Naive thymus-derived CD4-positive, alpha-beta T cell (primary cell): Measurements from ENCODE around the gene HOXD9. TPM values are rescaled to one million over a fixed set of nuclear protein-coding genes. Genes with fewer than 3 reads are reported as not detected.

ENCODE experiments used
- ATAC-seq: fragments of 150-1000 bp; cut with Tn5 transposase; 2 replicates; pipeline ENCODE4 v1.10.0; 2021; ENCODE audit warnings: mild to moderate bottlenecking, moderate library complexity
- CTCF ChIA-PET: fragments of 350-600 bp; sonication (Branson Sonifier 250); formaldehyde crosslinking; loops from one replicate; lab custom pipeline; 2021; ENCODE audit warnings: antibody characterized with exemption; lab: Charles Lee
- POLR2A ChIA-PET: fragments of 350-600 bp; sonication (Branson Sonifier 250); formaldehyde crosslinking; loops from one replicate; lab custom pipeline; 2021; ENCODE audit warnings: antibody characterized with exemption, inconsistent platforms; lab: Charles Lee
- DNase-seq, 9 donors: peaks; one replicate each; pipeline versions ENCODE4 v3.0.0 to v3.0.0-alpha.2; 2020 to 2022; ENCODE audit warnings: mixed read lengths in 1 of 9
- H3K27ac ChIP-seq: one replicate; pipeline ENCODE4 v1.7.0; 2013; ENCODE audit warnings: mild to moderate bottlenecking, low read depth, low read length, moderate library complexity
- H3K27me3 ChIP-seq, 2 donors: one replicate each; pipeline ENCODE4 v1.7.0; 2013; ENCODE audit warnings: low read length in 2 of 2, mild to moderate bottlenecking in 2 of 2, moderate library complexity in 2 of 2; ENCODE audit not compliant: control insufficient read depth in 2 of 2, insufficient read depth in 2 of 2
- H3K36me3 ChIP-seq, 3 experiments: 1 replicate in 2 of 3; 2 replicates in 1 of 3; pipeline ENCODE4 v1.7.0; 2013; ENCODE audit warnings: low read length in 3 of 3, mild to moderate bottlenecking in 3 of 3, moderate library complexity in 1 of 3; ENCODE audit not compliant: insufficient read depth in 3 of 3, control insufficient read depth in 2 of 3
- H3K4me1 ChIP-seq, 2 donors: one replicate each; pipeline ENCODE4 v1.7.0; 2013; ENCODE audit warnings: low read length in 2 of 2, mild to moderate bottlenecking in 2 of 2, moderate library complexity in 1 of 2; ENCODE audit not compliant: control insufficient read depth in 2 of 2, insufficient read depth in 2 of 2
- H3K4me3 ChIP-seq: 2 replicates; pipeline ENCODE4 v1.7.0; 2013; ENCODE audit warnings: mild to moderate bottlenecking, low read length
- H3K9me3 ChIP-seq, 3 experiments: 1 replicate in 2 of 3; 2 replicates in 1 of 3; pipeline ENCODE4 v1.7.0; 2013; ENCODE audit warnings: low read length in 3 of 3; ENCODE audit not compliant: control insufficient read depth in 2 of 3
- H3K27ac Mint-ChIP-seq, 9 donors: one replicate each; pipeline ENCODE4 v1.8.0; 2020 to 2022; ENCODE audit warnings: mixed read lengths in 9 of 9, mild to moderate bottlenecking in 8 of 9, moderate library complexity in 5 of 9, inconsistent platforms in 2 of 9
- H3K27me3 Mint-ChIP-seq, 5 donors: one replicate each; pipeline ENCODE4 v1.8.0; 2021 to 2022; ENCODE audit warnings: mixed read lengths in 5 of 5, mild to moderate bottlenecking in 1 of 5
- H3K36me3 Mint-ChIP-seq, 5 donors: one replicate each; pipeline ENCODE4 v1.8.0; 2020 to 2022; ENCODE audit warnings: mixed read lengths in 5 of 5, mild to moderate bottlenecking in 3 of 5, inconsistent platforms in 1 of 5
- H3K4me1 Mint-ChIP-seq, 7 donors: one replicate each; pipeline ENCODE4 v1.8.0; 2020 to 2022; ENCODE audit warnings: mixed read lengths in 7 of 7, mild to moderate bottlenecking in 3 of 7, inconsistent platforms in 1 of 7
- H3K4me3 Mint-ChIP-seq, 10 donors: one replicate each; pipeline ENCODE4 v1.8.0; 2020 to 2022; ENCODE audit warnings: mild to moderate bottlenecking in 10 of 10, mixed read lengths in 10 of 10, moderate library complexity in 6 of 10, inconsistent platforms in 2 of 10
- H3K9me3 Mint-ChIP-seq, 11 donors: one replicate each; pipeline ENCODE4 v1.8.0; 2020 to 2022; ENCODE audit warnings: mixed read lengths in 11 of 11, mild to moderate bottlenecking in 4 of 11, inconsistent platforms in 1 of 11, moderate library complexity in 1 of 11
- intact Hi-C, 2 donors: fragments of 100-400 bp; cut with micrococcal nuclease; formaldehyde crosslinking; loops; one replicate each; pipeline ENCODE4 v1.15.1; 2023
- polyA plus RNA-seq, 2 donors: library from polyadenylated mRNA; unstranded; fragments of 300-500 nt; fragmentation: Illumina TruSeq; gene quantifications; one replicate each; pipeline ENCODE4 v1.2.3, GENCODE V29; 2021
- total RNA-seq, 6 experiments: library from RNA in 5 of 6; stranded (reverse) in 5 of 6; gene quantifications; 1 replicate in 5 of 6; 2 replicates in 1 of 6; pipeline ENCODE4 v1.2.3 and lab custom pipeline; 2021 to 2026

The HOXD9 gene
- total and polyA plus RNA-seq, 7 experiments from 2014 or later, result not detected

DNA sequence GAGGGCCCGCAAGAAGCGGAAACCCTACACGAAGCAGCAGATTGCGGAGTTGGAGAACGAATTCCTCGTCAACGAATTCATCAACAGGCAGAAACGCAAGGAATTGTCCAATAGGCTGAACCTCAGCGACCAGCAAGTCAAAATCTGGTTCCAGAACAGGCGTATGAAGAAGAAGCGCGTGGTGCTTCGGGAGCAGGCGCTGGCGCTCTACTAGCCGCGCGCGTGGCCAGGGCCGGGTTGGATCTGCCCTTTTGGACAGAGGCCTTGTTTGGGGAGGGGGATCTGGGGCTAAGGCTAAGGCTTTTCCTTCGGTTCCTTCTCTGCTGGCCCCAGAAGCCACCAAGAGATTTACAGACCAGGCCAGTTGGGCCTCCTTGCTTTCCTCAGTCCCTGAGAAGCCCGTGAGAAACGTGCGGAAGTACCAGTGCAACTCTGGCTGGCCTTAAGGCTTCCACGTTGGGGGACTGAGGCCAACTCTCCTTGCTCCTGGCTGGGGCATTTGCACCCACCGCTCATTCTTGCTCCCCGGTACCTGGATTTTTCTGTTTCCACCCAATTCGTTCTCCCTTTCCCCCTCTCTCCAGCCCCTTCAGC, 21.9 kb upstream of the HOXD9 start:
- Histone ChIP-seq H3K27ac (no peak overlapping the region), H3K36me3 (no peaks in the 10 kb centered on the region), H3K4me3 (no peak overlapping the region), H3K27me3 (peaks cover 32 to 59% of the 10 kb centered on the region in 2 donors), H3K4me1 (peaks cover 10 to 14% of the 10 kb centered on the region in 2 donors), H3K9me3 (no peaks in the 10 kb centered on the region)
- DNase-seq, result peak in 1 of 9 donors; percentile 6
- H3K9me3 Mint-ChIP-seq, result peaks cover 0 to 21% (median 0%) of the 10 kb centered on the region in 11 donors
- ChIA-PET POLR2A (no interaction called here), CTCF (no interaction called here)
- no peak overlapping the region for H3K4me3 Mint-ChIP-seq
- peaks cover 85 to 95% (median 90%) of the 10 kb centered on the region in 5 donors for H3K27me3 Mint-ChIP-seq
- ATAC-seq, result no peak
- H3K36me3 Mint-ChIP-seq, result peaks cover 0 to 5% (median 0%) of the 10 kb centered on the region in 5 donors
- H3K27ac Mint-ChIP-seq, result peak overlapping the region in 2 of 9 donors; percentile 14 to 29
- peaks cover 21 to 38% (median 26%) of the 10 kb centered on the region in 7 donors for H3K4me1 Mint-ChIP-seq
- intact Hi-C loops, result no loop called here

- ChIA-PET POLR2A (no interaction called here), CTCF (no interaction called here)
- peaks cover 0 to 5% (median 2%) of the 10 kb centered on the region in 5 donors for H3K36me3 Mint-ChIP-seq
- Histone ChIP-seq H3K36me3 (no peaks in the 10 kb centered on the region), H3K4me3 (no peak overlapping the region), H3K4me1 (peaks cover 13 to 15% of the 10 kb centered on the region in 2 donors), H3K27me3 (peaks cover 27 to 56% of the 10 kb centered on the region in 2 donors), H3K27ac (no peak overlapping the region), H3K9me3 (no peaks in the 10 kb centered on the region)
- peaks cover 23 to 42% (median 30%) of the 10 kb centered on the region in 7 donors for H3K4me1 Mint-ChIP-seq
- peaks cover 85 to 95% (median 90%) of the 10 kb centered on the region in 5 donors for H3K27me3 Mint-ChIP-seq
- no peak overlapping the region for H3K4me3 Mint-ChIP-seq
- H3K27ac Mint-ChIP-seq, result no peak overlapping the region
- ATAC-seq (no peak), DNase-seq (no peak)
- intact Hi-C loops, result no loop called here
- H3K9me3 Mint-ChIP-seq, result peaks cover 0 to 19% (median 2%) of the 10 kb centered on the region in 11 donors
Measured at GRCh38 chr2:176101216-176101830, 21.2 kb upstream of the HOXD9 start.

DNA sequence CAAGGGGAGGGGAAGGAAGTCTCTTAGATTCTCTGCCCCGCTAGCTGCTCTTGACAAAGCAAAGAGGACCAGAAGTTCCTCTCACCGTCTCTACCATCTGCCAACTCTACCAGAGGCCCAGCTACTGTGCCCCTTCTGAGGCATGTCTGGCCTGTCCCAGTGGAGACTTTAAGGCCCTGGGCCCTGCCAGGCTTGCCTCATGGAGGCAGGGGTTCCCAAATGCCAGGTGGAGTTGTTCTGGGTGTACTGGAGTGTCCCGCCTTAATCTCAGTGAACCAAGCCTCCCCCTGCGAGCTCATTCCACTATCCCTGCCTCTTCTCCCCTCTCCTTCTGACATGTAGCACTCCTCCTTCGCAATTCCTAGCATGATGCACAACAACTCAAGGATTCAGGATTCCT, 20.7 kb upstream of the HOXD9 start:
- peaks cover 83 to 92% (median 88%) of the 10 kb centered on the region in 5 donors for H3K27me3 Mint-ChIP-seq
- POLR2A ChIA-PET, result no interaction called here
- DNase-seq, result peak in 1 of 9 donors; percentile 12
- H3K9me3 Mint-ChIP-seq, result peaks cover 0 to 20% (median 2%) of the 10 kb centered on the region in 11 donors
- Histone ChIP-seq H3K9me3 (no peaks in the 10 kb centered on the region), H3K4me3 (no peak overlapping the region), H3K36me3 (no peaks in the 10 kb centered on the region), H3K4me1 (peaks cover 7 to 17% of the 10 kb centered on the region in 2 donors), H3K27ac (no peak overlapping the region), H3K27me3 (peaks cover 22 to 53% of the 10 kb centered on the region in 2 donors)
- no peak for ATAC-seq
- peaks cover 0 to 5% (median 3%) of the 10 kb centered on the region in 5 donors for H3K36me3 Mint-ChIP-seq
- no peak overlapping the region for H3K27ac Mint-ChIP-seq
- intact Hi-C loops, result no loop called here
- no peak overlapping the region for H3K4me3 Mint-ChIP-seq
- CTCF ChIA-PET, result no interaction called here
- H3K4me1 Mint-ChIP-seq, result peaks cover 19 to 39% (median 27%) of the 10 kb centered on the region in 7 donors

GRCh38 chr2:176102309-176102866, 20.1 kb upstream of the HOXD9 start:
- Mint-ChIP-seq H3K27ac (no peak overlapping the region), H3K36me3 (peaks cover 0 to 5% (median 3%) of the 10 kb centered on the region in 5 donors), H3K4me3 (peak overlapping the region in 1 of 10 donors; percentile 3), H3K9me3 (peaks cover 0 to 20% (median 2%) of the 10 kb centered on the region in 11 donors), H3K27me3 (peaks cover 81 to 92% (median 87%) of the 10 kb centered on the region in 5 donors), H3K4me1 (peaks cover 18 to 38% (median 25%) of the 10 kb centered on the region in 7 donors)
- no peaks in the 10 kb centered on the region for H3K9me3 ChIP-seq
- H3K4me3 ChIP-seq, result no peak overlapping the region
- ChIA-PET CTCF (no interaction called here), POLR2A (interaction anchor here (1.0 kb wide), 1 partner anchor 26 kb away, joined by 3 read pairs; no protein-coding TSS in a partner anchor)
- intact Hi-C loops, result no loop called here
- no peak for DNase-seq
- peaks cover 17 to 56% of the 10 kb centered on the region in 2 donors for H3K27me3 ChIP-seq
- peaks cover 2 to 15% of the 10 kb centered on the region in 2 donors for H3K4me1 ChIP-seq
- H3K36me3 ChIP-seq, result no peaks in the 10 kb centered on the region
- H3K27ac ChIP-seq, result no peak overlapping the region
- no peak for ATAC-seq

- no peak overlapping the region for H3K27ac Mint-ChIP-seq
- POLR2A ChIA-PET, result interaction anchor here (1.0 kb wide), 1 partner anchor 25 kb away, joined by 3 read pairs; no protein-coding TSS in a partner anchor
- Histone ChIP-seq H3K4me1 (peaks cover 0 to 14% of the 10 kb centered on the region in 2 donors), H3K27ac (no peak overlapping the region), H3K36me3 (no peaks in the 10 kb centered on the region), H3K27me3 (peaks cover 13 to 52% of the 10 kb centered on the region in 2 donors), H3K4me3 (no peak overlapping the region), H3K9me3 (no peaks in the 10 kb centered on the region)
- peak overlapping the region in 1 of 10 donors; percentile 1 for H3K4me3 Mint-ChIP-seq
- CTCF ChIA-PET, result no interaction called here
- ATAC-seq, result no peak
- H3K36me3 Mint-ChIP-seq, result peaks cover 0 to 5% (median 3%) of the 10 kb centered on the region in 5 donors
- peaks cover 0 to 20% (median 2%) of the 10 kb centered on the region in 11 donors for H3K9me3 Mint-ChIP-seq
- peaks cover 13 to 31% (median 18%) of the 10 kb centered on the region in 7 donors for H3K4me1 Mint-ChIP-seq
- intact Hi-C loops, result no loop called here
- DNase-seq, result no peak
- H3K27me3 Mint-ChIP-seq, result peaks cover 73 to 85% (median 79%) of the 10 kb centered on the region in 5 donors
Measured at GRCh38 chr2:176103194-176103593, 19.3 kb upstream of the HOXD9 start.

DNA sequence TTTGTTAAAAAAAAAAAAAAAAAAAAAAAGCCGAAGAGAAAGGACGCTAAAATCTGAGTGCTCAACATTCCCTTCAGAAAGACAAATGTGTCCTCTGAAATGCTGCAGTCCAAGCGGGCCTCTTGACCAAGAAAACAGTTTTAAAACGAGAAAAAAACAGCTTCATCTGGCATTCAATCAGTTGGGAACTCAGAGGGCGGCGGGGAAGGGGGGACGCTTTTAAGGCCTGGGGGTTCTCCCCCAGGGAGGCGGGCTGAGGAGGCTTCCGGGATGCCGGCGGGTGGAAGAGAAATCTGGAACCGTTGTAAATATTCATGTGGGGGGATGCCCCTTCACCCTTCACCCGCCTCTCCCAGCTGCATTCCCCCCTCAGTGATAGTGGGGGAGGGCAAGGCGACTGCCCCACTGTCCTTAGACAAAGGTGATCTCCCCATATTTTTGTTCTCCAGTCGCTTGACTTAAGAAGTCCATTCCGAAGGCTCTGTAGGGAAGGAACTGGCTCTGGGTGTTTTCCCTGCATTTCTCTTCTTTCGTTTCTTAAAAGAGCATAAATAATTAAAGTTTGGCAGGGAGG, 18.7 kb upstream of the HOXD9 start:
- Mint-ChIP-seq H3K36me3 (peaks cover 0 to 7% (median 4%) of the 10 kb centered on the region in 5 donors), H3K4me3 (peak overlapping the region in 2 of 10 donors; percentile 14 to 23), H3K27me3 (peaks cover 74 to 86% (median 79%) of the 10 kb centered on the region in 5 donors), H3K9me3 (peaks cover 0 to 20% (median 2%) of the 10 kb centered on the region in 11 donors), H3K27ac (peak overlapping the region in 1 of 9 donors; percentile 11), H3K4me1 (peaks cover 14 to 37% (median 20%) of the 10 kb centered on the region in 7 donors)
- CTCF ChIA-PET, result no interaction called here
- Histone ChIP-seq H3K27me3 (peaks cover 8 to 52% of the 10 kb centered on the region in 2 donors), H3K27ac (no peak overlapping the region), H3K4me1 (peaks cover 0 to 14% of the 10 kb centered on the region in 2 donors), H3K36me3 (no peaks in the 10 kb centered on the region), H3K4me3 (no peak overlapping the region), H3K9me3 (no peaks in the 10 kb centered on the region)
- POLR2A ChIA-PET, result no interaction called here
- ATAC-seq (no peak), DNase-seq (no peak)
- intact Hi-C loops, result no loop called here
